NCI-H82 (cell line): ENCODE measurements around the gene PTCD2.

Source experiments
- DNase-seq: peaks from one replicate; lab custom pipeline; 2025; lab: John Stamatoyannopoulos, UW

Gene PTCD2

GRCh38 chr5:72346398-72346797 lies 26.2 kb downstream of the PTCD2 start:
- DNase-seq = no peak

- no peak for DNase-seq
Observed at GRCh38 chr5:72347801-72348308, 27.7 kb downstream of the PTCD2 start.

- DNase-seq = no peak
Observed at GRCh38 chr5:72351376-72351775, 31.2 kb downstream of the PTCD2 start.

- no peak for DNase-seq
Observed at GRCh38 chr5:72352616-72353015, 32.4 kb downstream of the PTCD2 start.

GRCh38 chr5:72353046-72353445 lies 32.9 kb downstream of the PTCD2 start:
- DNase-seq = no peak

- DNase-seq = peak; percentile 81
Observed at GRCh38 chr5:72355706-72356299, 35.6 kb downstream of the PTCD2 start.

- peak; percentile 31 for DNase-seq
Observed at GRCh38 chr5:72356361-72356760, 36.2 kb downstream of the PTCD2 start.

GRCh38 chr5:72358925-72359324 lies 38.8 kb downstream of the PTCD2 start:
- no peak for DNase-seq

- DNase-seq = no peak
Observed at GRCh38 chr5:72359886-72360285, 39.7 kb downstream of the PTCD2 start.

- no peak for DNase-seq
Observed at GRCh38 chr5:72363166-72363802, 43.1 kb downstream of the PTCD2 start.

GRCh38 chr5:72364171-72364570 lies 44.0 kb downstream of the PTCD2 start:
- DNase-seq = no peak

GRCh38 chr5:72364951-72365350 lies 44.8 kb downstream of the PTCD2 start:
- DNase-seq = no peak

GRCh38 chr5:72366324-72366976 lies 46.3 kb downstream of the PTCD2 start:
- peak; percentile 79 for DNase-seq

GRCh38 chr5:72368271-72368670 lies 48.1 kb downstream of the PTCD2 start:
- DNase-seq = no peak

GRCh38 chr5:72369301-72369700 lies 49.1 kb downstream of the PTCD2 start:
- no peak for DNase-seq

- DNase-seq = no peak
Observed at GRCh38 chr5:72369711-72370110, 49.5 kb downstream of the PTCD2 start.

- no peak for DNase-seq
Observed at GRCh38 chr5:72372331-72372730, 52.2 kb downstream of the PTCD2 start.

GRCh38 chr5:72372923-72373322 lies 52.8 kb downstream of the PTCD2 start:
- DNase-seq = no peak

GRCh38 chr5:72374844-72375243 lies 54.7 kb downstream of the PTCD2 start:
- no peak for DNase-seq

GRCh38 chr5:72376381-72376780 lies 56.2 kb downstream of the PTCD2 start:
- DNase-seq = no peak

- DNase-seq = peak; percentile 96
Observed at GRCh38 chr5:72377910-72378638, 57.9 kb downstream of the PTCD2 start.

GRCh38 chr5:72378639-72379289 lies 58.6 kb downstream of the PTCD2 start:
- DNase-seq = peak; percentile 30
